ENCODE results near the gene CALHM1.
"Not testable (repeated sequence)": the region's sequence is repeated elsewhere in the genome, so short reads cannot be mapped to it uniquely, and the experiment has no call there.

The CALHM1 gene

GRCh38 chr10:103443475-103444185, 15.1 kb downstream of the CALHM1 start:
- Histone ChIP-seq H3K9ac (ENCODE audit: low read depth, low read length) (no peak overlapping the region), H3K9me3 (ENCODE audit: control insufficient read depth, insufficient read depth, low read length) (no peaks in the 10 kb centered on the region; the same call in 1 of the 2 replicates), H3K4me1 (ENCODE audit: insufficient read depth, low read length) (no peaks in the 10 kb centered on the region), H3K36me3 (ENCODE audit: insufficient read depth, low read length) (peaks cover 42% of the 10 kb centered on the region)

GRCh38 chr10:103442031-103442461, 16.7 kb downstream of the CALHM1 start:
- Histone ChIP-seq H3K9ac (ENCODE audit: low read depth, low read length) (no peak overlapping the region), H3K36me3 (ENCODE audit: insufficient read depth, low read length) (peaks cover 46% of the 10 kb centered on the region), H3K4me1 (ENCODE audit: insufficient read depth, low read length) (no peaks in the 10 kb centered on the region), H3K9me3 (ENCODE audit: control insufficient read depth, insufficient read depth, low read length) (no peaks in the 10 kb centered on the region; the same call in 1 of the 2 replicates)

- Histone ChIP-seq H3K9ac (ENCODE audit: low read depth, low read length) (no peak overlapping the region), H3K4me1 (ENCODE audit: insufficient read depth, low read length) (no peaks in the 10 kb centered on the region), H3K36me3 (ENCODE audit: insufficient read depth, low read length) (peaks cover 49% of the 10 kb centered on the region), H3K9me3 (ENCODE audit: control insufficient read depth, insufficient read depth, low read length) (no peaks in the 10 kb centered on the region; the same call in 1 of the 2 replicates)
Measured at GRCh38 chr10:103441611-103442010, 17.1 kb downstream of the CALHM1 start.

GRCh38 chr10:103441206-103441605, 17.5 kb downstream of the CALHM1 start:
- H3K9ac ChIP-seq (ENCODE audit: low read depth, low read length), result no peak overlapping the region
- H3K36me3 ChIP-seq (ENCODE audit: insufficient read depth, low read length), result peaks cover 52% of the 10 kb centered on the region
- H3K9me3 ChIP-seq (ENCODE audit: control insufficient read depth, insufficient read depth, low read length), result no peaks in the 10 kb centered on the region; the same call in 1 of the 2 replicates
- H3K4me1 ChIP-seq (ENCODE audit: insufficient read depth, low read length), result no peaks in the 10 kb centered on the region

- H3K4me1 ChIP-seq (ENCODE audit: insufficient read depth, low read length), result no peaks in the 10 kb centered on the region
- peaks cover 54% of the 10 kb centered on the region for H3K36me3 ChIP-seq (ENCODE audit: insufficient read depth, low read length)
- H3K9me3 ChIP-seq (ENCODE audit: control insufficient read depth, insufficient read depth, low read length), result no peaks in the 10 kb centered on the region; the same call in 1 of the 2 replicates
- no peak overlapping the region for H3K9ac ChIP-seq (ENCODE audit: low read depth, low read length)
Measured at GRCh38 chr10:103440416-103440815, 18.3 kb downstream of the CALHM1 start.

- H3K4me1 ChIP-seq (ENCODE audit: insufficient read depth, low read length), result no peaks in the 10 kb centered on the region
- peaks cover 52% of the 10 kb centered on the region for H3K36me3 ChIP-seq (ENCODE audit: insufficient read depth, low read length)
- H3K9me3 ChIP-seq (ENCODE audit: control insufficient read depth, insufficient read depth, low read length), result no peaks in the 10 kb centered on the region; the same call in 1 of the 2 replicates
- H3K9ac ChIP-seq (ENCODE audit: low read depth, low read length), result no peak overlapping the region
Measured at GRCh38 chr10:103439776-103440175, 18.9 kb downstream of the CALHM1 start.

- H3K9me3 ChIP-seq (ENCODE audit: control insufficient read depth, insufficient read depth, low read length), result no peaks in the 10 kb centered on the region
- H3K4me1 ChIP-seq (ENCODE audit: insufficient read depth, low read length), result no peaks in the 10 kb centered on the region
- H3K36me3 ChIP-seq (ENCODE audit: insufficient read depth, low read length), result peaks cover 49% of the 10 kb centered on the region
Measured at GRCh38 chr10:103433858-103434257, 24.8 kb downstream of the CALHM1 start.

GRCh38 chr10:103431902-103432301, 26.8 kb downstream of the CALHM1 start:
- Histone ChIP-seq H3K9ac (ENCODE audit: low read depth, low read length) (no peak overlapping the region), H3K9me3 (ENCODE audit: control insufficient read depth, insufficient read depth, low read length) (no peaks in the 10 kb centered on the region), H3K4me1 (ENCODE audit: insufficient read depth, low read length) (no peaks in the 10 kb centered on the region), H3K36me3 (ENCODE audit: insufficient read depth, low read length) (peaks cover 45% of the 10 kb centered on the region)

More at GRCh38 chr10:103433858-103434257, 24.8 kb downstream of the CALHM1 start:
- H3K9ac ChIP-seq (ENCODE audit: low read depth, low read length), result no peak overlapping the region

- peaks cover 37% of the 10 kb centered on the region for H3K36me3 ChIP-seq (ENCODE audit: insufficient read depth, low read length)
- H3K9ac ChIP-seq (ENCODE audit: low read depth, low read length), result no peak overlapping the region
- H3K4me1 ChIP-seq (ENCODE audit: insufficient read depth, low read length), result no peaks in the 10 kb centered on the region
- no peaks in the 10 kb centered on the region for H3K9me3 ChIP-seq (ENCODE audit: control insufficient read depth, insufficient read depth, low read length)
Measured at GRCh38 chr10:103429647-103430046, 29.1 kb downstream of the CALHM1 start.

- no peak overlapping the region for H3K9ac ChIP-seq (ENCODE audit: low read depth, low read length)
- H3K36me3 ChIP-seq (ENCODE audit: insufficient read depth, low read length), result peaks cover 40% of the 10 kb centered on the region
- no peaks in the 10 kb centered on the region for H3K4me1 ChIP-seq (ENCODE audit: insufficient read depth, low read length)
- no peaks in the 10 kb centered on the region for H3K9me3 ChIP-seq (ENCODE audit: control insufficient read depth, insufficient read depth, low read length)
Measured at GRCh38 chr10:103428989-103429643, 29.6 kb downstream of the CALHM1 start.

- no peaks in the 10 kb centered on the region for H3K4me1 ChIP-seq (ENCODE audit: insufficient read depth, low read length)
- peaks cover 38% of the 10 kb centered on the region for H3K36me3 ChIP-seq (ENCODE audit: insufficient read depth, low read length)
- no peak overlapping the region for H3K9ac ChIP-seq (ENCODE audit: low read depth, low read length)
- no peaks in the 10 kb centered on the region for H3K9me3 ChIP-seq (ENCODE audit: control insufficient read depth, insufficient read depth, low read length)
Measured at GRCh38 chr10:103427866-103428265, 30.8 kb downstream of the CALHM1 start.

GRCh38 chr10:103423748-103424147, 35.0 kb downstream of the CALHM1 start:
- Histone ChIP-seq H3K4me1 (ENCODE audit: insufficient read depth, low read length) (no peaks in the 10 kb centered on the region), H3K36me3 (ENCODE audit: insufficient read depth, low read length) (peaks cover 39% of the 10 kb centered on the region), H3K9ac (ENCODE audit: low read depth, low read length) (no peak overlapping the region), H3K9me3 (ENCODE audit: control insufficient read depth, insufficient read depth, low read length) (no peaks in the 10 kb centered on the region)

- no peaks in the 10 kb centered on the region for H3K9me3 ChIP-seq (ENCODE audit: control insufficient read depth, insufficient read depth, low read length)
- no peak overlapping the region for H3K9ac ChIP-seq (ENCODE audit: low read depth, low read length)
- H3K36me3 ChIP-seq (ENCODE audit: insufficient read depth, low read length), result peaks cover 60% of the 10 kb centered on the region
- no peaks in the 10 kb centered on the region for H3K4me1 ChIP-seq (ENCODE audit: insufficient read depth, low read length)
Measured at GRCh38 chr10:103419101-103419500, 39.6 kb downstream of the CALHM1 start.

GRCh38 chr10:103417601-103418000, 41.1 kb downstream of the CALHM1 start:
- no peak overlapping the region for H3K9ac ChIP-seq (ENCODE audit: low read depth, low read length)
- peaks cover 66% of the 10 kb centered on the region for H3K36me3 ChIP-seq (ENCODE audit: insufficient read depth, low read length)

GRCh38 chr10:103417148-103417469, 41.6 kb downstream of the CALHM1 start:
- peaks cover 63% of the 10 kb centered on the region for H3K36me3 ChIP-seq (ENCODE audit: insufficient read depth, low read length)
- not testable (repeated sequence) for H3K4me1 ChIP-seq (ENCODE audit: insufficient read depth, low read length); H3K9ac ChIP-seq (ENCODE audit: low read depth, low read length); H3K9me3 ChIP-seq (ENCODE audit: control insufficient read depth, insufficient read depth, low read length)

More at GRCh38 chr10:103417601-103418000, 41.1 kb downstream of the CALHM1 start:
- no peaks in the 10 kb centered on the region for H3K4me1 ChIP-seq (ENCODE audit: insufficient read depth, low read length)
- no peaks in the 10 kb centered on the region for H3K9me3 ChIP-seq (ENCODE audit: control insufficient read depth, insufficient read depth, low read length)
